DMS153 treated with DMSO at 0.1 percent for 48 hours (cell line): ENCODE measurements around the gene RPA3.

ENCODE experiments used
- DNase-seq: peaks from one replicate; lab custom pipeline; 2025; ENCODE audit not compliant: unreplicated experiment; lab: John Stamatoyannopoulos, UW

Gene RPA3

GRCh38 chr7:7732621-7733281, 14.3 kb upstream of the RPA3 start:
- no peak for DNase-seq

- DNase-seq, result no peak
Observed at GRCh38 chr7:7731732-7732131, 13.3 kb upstream of the RPA3 start.

GRCh38 chr7:7720750-7721621, 2.6 kb upstream of the RPA3 start:
- no peak for DNase-seq

- peak; percentile 73 for DNase-seq
Observed at GRCh38 chr7:7720193-7720592, 1.8 kb upstream of the RPA3 start.

GRCh38 chr7:7719236-7719635, 829 bp upstream of the RPA3 start:
- peak; percentile 98 for DNase-seq

GRCh38 chr7:7713730-7714129, 4.7 kb downstream of the RPA3 start:
- no peak for DNase-seq

- no peak for DNase-seq
Observed at GRCh38 chr7:7710469-7710868, 7.9 kb downstream of the RPA3 start.

GRCh38 chr7:7709291-7709690, 9.1 kb downstream of the RPA3 start:
- DNase-seq, result no peak

- no peak for DNase-seq
Observed at GRCh38 chr7:7707806-7708205, 10.6 kb downstream of the RPA3 start.

- no peak for DNase-seq
Observed at GRCh38 chr7:7707246-7707645, 11.2 kb downstream of the RPA3 start.

- DNase-seq, result no peak
Observed at GRCh38 chr7:7706556-7707172, 11.7 kb downstream of the RPA3 start.

GRCh38 chr7:7706101-7706511, 12.3 kb downstream of the RPA3 start:
- DNase-seq, result no peak

GRCh38 chr7:7705318-7705717, 13.1 kb downstream of the RPA3 start:
- DNase-seq, result no peak

- no peak for DNase-seq
Observed at GRCh38 chr7:7704867-7705266, 13.5 kb downstream of the RPA3 start.

- DNase-seq, result no peak
Observed at GRCh38 chr7:7703427-7703826, 15.0 kb downstream of the RPA3 start.

GRCh38 chr7:7702826-7703225, 15.6 kb downstream of the RPA3 start:
- DNase-seq, result no peak

- no peak for DNase-seq
Observed at GRCh38 chr7:7701527-7701926, 16.9 kb downstream of the RPA3 start.

- no peak for DNase-seq
Observed at GRCh38 chr7:7699970-7700369, 18.4 kb downstream of the RPA3 start.

- no peak for DNase-seq
Observed at GRCh38 chr7:7699380-7699779, 19.0 kb downstream of the RPA3 start.

GRCh38 chr7:7698930-7699329, 19.5 kb downstream of the RPA3 start:
- DNase-seq, result no peak

- no peak for DNase-seq
Observed at GRCh38 chr7:7696458-7697119, 21.8 kb downstream of the RPA3 start.
